GM19395 (cell line): ENCODE data around the gene DLGAP1.
A peak's percentile ranks its signal among the peaks of the same experiment; 100 is the strongest.

Experiments used
- ATAC-seq: cut with Tn5 transposase; IDR thresholded peaks from one replicate; pipeline ENCODE4 v1.9.1; 2021; ENCODE audit warnings: mild to moderate bottlenecking, moderate library complexity; ENCODE audit not compliant: unreplicated experiment

The DLGAP1 gene

DNA sequence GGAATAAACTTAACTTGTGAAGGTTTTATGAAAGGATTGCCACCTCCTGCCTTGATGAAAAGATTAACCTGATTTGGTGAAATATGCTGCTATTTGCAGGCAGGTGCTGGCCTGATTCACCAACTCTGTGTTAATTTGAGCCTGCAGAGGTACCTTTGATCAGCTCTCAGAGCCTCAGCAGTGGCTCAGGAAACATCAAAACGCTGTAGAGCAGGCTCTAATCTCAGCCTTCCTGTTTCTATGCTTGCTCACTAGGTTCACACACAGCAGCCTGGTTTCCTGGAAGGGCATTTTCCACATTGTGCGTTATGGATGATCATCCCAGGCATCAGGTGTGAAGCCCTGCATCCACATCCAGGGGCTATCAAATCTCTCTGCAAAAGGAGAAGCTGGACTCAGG lies 988.2 kb downstream of the DLGAP1 start:
- ATAC-seq: no peak

DNA sequence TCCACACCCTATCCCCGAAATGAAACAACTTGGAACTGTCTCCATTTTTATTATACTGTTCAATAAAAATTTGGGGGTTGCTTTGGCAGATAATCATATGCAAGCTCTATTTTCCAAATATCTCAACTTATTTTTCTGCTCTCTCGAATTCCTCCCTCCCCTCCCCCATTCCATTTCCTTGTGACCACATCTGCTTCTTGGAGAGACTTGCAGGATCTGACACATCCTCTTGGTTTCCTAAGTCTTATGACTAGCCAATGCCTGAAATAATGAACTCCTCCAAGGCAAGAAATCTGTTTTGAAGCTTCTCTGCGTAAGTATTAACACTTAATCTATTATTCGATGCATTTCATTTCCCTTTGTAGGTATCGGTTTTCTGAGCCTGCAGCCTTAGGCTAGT lies 989.1 kb downstream of the DLGAP1 start:
- ATAC-seq: no peak

DNA sequence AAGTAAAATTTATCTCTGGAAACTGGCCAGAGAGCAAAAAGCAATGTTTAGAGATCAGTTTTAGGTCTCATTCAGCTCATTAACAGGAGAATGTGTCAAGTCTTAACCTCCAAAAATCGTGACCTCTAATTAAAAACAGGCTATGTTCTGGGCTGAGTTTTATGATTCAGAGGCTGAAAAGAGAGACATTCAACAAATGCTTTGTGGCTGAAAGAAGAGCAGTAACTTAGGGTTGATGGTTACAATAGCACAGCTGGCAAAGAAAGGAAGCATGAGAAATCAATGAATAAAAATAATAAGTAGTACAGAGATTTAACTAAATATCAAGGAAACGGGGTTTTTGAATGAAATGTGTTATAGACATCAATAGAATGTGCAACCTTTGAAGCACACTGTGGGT lies 992.1 kb downstream of the DLGAP1 start:
- no peak for ATAC-seq

DNA sequence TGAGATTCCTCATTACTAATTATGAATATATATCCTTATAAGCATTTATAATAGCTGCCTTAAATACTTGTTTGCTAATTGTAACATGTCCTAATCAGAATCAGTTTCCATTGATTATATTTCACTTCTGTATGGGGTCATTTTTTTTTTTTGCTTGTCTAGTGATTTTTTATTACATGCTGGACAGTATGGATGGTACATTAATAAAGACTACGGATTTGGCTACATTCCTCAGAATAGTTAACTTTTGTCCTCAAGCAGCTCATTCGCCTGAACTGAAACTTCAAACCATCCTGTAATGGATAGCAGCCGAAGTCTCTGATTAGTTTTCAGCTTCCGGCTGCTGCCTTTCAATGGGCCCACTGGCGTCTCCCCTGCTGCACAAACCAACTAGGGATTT lies 993.4 kb downstream of the DLGAP1 start:
- ATAC-seq: no peak

DNA sequence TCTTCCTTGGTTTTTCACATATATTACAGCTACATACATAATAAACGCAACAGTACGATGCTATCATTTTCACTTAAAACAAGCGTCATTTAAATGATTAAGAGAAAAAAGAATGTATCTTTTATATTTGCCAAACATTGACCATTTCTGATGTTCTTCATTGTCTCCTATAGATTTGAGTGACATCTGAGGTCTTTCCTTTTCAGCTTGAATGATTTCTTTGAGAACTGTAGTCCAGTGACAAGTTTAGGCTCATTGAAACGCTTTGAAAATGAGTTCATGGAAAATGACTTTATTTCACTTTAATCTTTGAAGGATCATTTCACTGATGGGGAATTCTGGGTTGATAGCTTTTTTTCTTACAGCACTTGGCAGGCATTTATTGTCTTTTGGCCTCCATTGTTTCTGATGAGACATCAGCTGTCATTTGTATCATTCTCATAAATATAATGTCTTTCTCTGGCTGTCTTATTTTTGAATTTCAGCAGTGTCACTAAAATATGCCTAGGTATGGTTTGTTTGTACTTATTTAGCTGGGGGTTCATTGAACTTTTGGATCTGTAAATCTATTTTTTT lies 994.2 kb downstream of the DLGAP1 start:
- no peak for ATAC-seq

DNA sequence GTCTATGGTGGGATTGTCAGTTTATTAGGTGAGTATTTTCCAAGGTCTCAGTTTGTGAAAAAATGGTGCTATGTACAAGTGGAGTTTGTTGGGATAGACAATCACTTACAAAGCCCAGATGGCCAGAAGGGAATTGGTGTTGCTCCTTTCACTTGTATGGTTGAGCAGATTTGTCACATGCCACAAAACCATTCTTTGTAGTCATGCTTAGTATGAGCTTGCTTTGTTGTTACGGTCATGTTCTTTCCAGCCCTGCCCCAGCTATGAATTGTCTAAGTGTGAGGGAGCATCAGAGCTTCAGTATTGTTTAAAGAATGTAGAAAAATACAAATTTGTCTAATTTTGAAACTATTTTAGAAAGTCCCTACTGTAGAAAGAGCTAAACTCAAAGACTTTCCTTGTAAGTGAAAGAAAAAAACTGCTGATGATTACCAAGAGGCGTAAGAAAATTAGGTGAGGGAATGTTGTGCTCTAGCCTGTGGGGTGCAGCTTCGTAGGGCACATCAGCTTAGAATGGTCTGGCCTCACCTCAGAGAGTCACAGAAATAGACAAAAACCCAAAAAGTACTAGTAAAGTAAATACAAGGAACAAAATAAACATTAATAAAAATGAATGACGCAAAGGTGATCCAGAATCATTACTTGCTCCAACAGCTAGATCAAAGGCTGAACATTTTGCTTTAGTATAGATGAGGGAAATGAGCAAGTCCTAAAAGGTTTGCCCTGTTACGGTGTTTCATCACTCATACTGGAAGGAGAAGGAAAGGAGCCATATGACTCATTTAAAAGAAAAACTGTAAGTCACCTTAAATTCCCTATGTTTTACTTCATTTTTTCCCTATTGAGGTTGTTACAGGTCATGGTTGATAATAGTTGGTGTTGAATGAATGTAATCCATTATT lies 995.9 kb downstream of the DLGAP1 start:
- no peak for ATAC-seq

DNA sequence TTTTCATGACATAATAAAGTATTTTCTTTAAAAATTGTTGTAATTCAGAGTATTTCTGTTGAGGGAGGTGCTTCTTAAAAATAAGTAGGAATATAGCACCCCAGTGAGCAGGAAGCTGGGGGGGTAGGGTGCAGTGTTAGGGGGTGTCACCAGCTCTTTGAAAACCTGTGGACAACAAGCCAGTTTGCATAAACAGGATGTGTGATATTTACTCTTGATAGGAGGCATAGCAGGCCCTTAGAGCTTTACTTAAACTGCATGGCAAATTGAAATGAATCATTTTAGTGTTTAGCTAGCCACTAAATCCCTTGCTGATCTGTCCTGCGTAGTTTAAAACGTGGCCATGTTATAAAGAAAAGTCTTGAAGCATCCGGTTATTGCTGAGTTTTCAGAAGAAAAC lies 996.7 kb downstream of the DLGAP1 start:
- ATAC-seq: no peak

DNA sequence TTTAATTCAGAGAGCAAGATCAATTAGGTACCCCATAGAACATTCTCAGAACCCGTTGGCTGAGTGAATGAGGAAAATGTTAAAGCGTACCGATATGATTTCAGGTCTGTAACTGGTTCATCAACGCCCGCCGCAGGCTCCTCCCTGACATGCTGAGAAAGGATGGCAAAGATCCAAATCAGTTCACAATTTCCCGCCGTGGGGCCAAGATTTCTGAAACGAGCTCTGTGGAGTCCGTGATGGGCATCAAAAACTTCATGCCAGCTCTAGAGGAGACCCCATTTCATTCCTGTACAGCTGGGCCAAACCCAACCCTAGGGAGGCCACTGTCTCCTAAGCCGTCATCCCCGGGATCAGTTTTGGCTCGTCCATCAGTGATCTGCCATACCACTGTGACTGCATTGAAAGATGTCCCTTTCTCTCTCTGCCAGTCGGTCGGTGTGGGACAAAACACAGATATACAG lies 997.8 kb downstream of the DLGAP1 start:
- no peak for ATAC-seq

DNA sequence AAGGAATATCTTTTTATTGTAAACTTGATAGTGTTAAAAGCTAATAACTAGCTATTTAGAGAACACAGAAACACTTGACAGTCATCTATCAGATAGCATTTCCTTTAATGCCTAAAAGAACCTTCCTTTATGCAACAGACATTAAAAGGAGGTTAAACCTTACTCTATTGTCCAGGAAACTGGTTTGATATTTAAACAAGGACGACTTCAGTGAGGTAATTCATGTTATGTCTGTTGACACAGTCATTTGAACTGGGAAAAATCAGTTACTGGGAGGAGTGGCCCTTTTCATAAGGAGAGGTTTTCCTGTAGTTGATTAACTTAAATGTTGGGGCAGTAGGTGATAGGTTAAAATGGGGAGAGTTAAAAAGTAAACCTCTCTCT lies 998.4 kb downstream of the DLGAP1 start:
- ATAC-seq: no peak

DNA sequence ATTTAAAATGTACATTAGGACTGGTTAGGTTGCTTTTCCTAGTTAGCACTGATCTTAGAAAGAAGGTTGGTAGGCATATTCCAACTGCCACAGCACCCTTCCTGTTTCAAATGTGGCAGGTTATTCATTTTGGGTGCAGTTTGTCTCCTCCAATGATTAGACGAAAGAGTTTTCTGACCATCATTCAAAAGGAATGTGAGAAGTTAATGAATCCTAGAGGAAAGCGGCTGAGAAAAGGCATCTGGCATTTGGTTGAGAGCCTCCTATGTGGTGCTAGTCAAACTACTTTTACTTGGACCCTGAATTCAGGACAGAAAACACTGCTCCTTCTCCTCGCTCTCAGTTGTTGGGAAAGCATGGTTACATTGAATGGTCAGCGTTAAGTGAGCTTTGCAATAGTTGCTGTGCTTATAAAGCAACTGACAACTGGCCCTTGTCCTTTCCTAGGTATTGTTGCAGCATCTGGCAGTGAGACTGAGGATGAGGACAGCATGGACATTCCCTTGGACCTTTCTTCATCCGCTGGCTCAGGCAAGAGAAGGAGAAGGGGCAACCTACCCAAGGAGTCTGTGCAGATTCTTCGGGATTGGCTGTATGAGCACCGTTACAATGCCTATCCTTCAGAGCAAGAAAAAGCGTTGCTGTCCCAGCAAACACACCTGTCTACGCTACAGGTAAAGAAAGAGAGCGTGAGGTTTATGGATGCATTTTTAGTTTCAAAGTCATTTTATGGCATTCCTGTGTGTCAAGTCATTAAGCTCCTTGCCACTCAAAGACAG lies 999.0 kb downstream of the DLGAP1 start:
- no peak for ATAC-seq

DNA sequence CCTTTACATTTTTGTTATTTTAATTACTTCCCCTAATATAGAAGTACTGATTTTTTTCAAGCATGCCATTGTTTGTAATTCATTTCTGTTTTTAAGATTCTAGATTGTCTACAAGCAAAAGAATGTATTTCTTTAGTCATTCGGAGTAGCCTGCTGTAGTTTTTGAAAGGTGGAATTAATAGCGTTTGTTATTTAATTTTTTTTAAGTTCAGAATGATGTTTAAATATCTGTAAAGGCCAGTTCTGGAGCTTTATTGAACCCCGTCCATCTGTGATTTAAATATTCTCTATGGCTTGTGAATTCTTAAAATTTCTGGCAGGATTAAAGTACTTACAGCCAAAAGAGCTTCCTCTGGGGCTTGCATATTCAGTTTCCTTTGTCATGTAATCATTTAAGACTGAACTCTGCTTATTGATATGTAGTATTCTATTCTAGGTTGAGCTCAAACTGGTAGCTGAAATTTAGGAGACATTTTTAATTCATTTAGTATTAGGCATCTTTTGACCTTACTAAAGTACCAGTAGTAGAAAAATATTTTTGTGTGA lies 999.9 kb downstream of the DLGAP1 start:
- no peak for ATAC-seq

DNA sequence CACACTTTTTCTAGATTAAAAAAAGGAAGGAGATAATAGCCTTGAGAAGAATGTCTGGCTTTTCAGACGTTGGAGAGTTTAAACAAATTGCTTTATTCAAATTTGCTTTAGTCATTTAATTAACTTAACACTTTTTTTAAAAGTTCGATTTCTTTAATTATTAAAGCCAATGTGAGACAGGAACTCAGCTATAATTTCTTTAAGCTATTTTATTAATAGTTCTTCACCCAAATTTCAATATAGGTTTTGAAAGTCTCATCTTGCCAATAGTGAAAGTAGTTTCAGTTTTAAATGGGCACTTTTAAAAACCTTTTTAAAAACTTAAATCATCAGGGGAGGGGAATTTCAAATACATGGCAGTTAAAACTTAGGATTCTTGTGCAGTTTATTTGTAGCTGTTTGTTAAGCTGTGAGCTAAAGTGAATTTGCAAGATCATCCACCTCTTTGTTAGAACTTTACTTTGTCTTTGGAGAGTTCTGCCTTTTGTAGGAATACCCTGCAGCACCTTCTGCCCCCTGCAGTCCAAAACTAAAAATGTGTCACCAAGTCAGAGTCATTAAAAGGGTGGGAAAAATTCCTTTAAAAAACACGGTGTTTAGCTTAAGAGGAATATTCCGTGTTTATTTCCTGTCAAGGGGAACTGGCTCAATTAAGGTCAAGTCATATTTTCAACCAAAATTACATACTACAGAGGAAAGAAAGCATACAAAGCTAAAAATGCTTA lies 1000.6 kb downstream of the DLGAP1 start:
- ATAC-seq: no peak

DNA sequence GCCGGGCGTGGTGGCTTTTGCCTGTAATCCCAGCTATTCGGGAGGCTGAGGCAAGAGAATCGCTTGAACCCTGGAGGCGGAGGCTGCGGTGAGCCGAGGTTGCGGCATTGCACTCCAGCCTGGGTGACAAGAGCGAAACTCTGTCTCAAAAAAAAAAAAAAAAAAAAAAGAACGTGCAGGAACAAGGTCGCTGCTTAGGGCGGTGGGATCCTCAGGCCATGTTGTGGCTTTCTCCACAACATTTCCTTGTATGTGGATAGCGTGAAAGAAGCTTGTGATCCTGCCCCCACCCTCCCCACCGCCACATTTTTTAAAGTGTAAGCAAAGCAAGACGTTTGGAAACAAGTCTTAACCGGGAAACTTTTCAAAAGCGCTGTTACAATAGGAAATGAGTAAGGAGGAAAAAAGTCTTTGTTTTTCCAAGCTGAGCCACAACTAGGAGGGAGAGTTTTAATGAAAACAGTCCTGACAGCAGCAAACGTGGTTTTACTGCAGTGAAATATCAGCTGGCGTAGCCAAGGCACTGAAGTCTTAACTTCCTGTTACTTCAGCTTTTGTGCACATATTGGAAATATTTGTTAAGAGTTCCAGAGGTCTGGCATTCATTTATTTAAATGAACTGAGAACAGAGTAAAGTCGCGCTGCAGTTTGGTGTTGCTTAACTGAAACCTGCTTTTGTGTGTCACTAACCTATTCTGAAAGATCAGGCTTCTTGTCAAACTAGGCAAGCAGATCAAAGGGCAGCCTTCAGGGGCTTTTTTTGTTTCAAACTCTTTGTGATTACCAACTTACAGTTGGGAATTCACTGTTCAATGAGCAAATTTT lies 1001.4 kb downstream of the DLGAP1 start:
- ATAC-seq: peak; percentile 30

DNA sequence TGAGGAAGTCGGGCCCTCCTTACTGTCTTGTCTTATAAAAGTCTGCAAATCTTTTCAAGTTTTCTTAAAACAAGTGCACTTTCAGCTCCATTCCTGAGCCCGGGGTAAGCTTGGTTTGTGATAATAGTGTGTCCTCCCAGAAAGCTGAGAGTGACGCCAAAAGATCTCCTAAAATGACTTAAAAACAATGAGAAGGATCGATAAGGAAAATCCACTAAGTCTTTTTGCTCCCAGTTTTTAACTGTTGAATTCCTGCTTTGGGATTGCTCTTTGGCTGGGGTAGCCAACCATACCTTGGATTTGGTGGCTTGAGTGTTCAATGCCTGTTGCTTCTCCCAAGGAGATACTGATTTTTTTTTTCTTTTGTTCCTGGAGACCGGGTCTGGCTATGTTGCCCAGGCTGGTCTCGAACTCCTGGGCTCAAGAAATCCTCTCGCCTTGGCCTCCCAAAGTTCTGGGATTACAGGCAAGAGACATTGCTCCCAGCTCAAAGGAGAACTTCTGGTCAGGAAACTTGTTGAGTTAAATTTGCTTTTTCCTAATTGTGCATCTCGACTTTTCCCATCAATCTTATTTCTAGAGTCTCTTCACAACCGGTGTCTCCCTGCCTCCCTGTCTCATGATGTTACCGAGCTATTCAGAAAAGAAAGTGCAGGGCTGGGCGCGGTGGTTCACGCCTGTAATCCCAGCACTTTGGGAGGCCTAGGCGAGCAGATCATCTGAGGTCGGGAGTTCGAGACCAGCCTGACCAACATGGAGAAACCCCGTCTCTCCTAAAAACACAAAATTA lies 1002.2 kb downstream of the DLGAP1 start:
- no peak for ATAC-seq

DNA sequence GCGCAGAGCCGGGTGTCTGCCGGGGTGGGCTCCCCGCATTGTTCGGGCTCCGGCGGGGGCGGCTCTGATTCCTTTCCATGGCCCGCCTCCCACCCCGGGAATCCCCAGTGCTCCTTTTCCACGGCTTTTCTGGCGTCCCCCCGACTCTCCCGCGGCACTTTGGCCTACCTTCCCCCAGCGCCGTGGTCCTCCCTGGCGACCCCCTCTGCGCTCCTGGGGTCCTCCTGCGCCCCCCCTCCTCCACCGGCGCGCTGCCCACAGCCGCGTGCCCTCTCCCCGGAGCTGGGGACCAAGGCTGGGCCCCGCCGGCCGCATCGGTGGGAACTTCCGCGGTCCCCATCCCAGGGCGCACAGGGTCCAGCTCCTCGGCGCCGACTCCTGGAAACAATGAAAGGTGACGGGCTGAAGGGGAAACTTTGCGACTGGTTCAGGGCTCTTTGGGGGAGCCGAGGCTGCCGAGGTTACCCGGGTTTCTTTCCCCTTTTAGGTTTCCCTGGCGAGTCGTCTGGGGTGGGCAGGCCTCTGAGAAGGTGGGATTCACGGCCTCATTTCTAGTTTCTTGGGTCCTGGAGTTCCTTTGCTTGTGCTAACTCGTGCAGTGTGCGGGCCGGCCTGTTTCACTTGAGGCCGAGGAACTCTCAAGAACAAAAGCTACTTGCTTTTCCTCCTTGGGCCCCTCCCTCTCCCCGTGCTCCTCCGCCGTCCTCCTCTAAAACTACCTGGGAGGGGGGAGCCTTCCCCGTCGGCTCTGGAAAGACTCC lies 1002.9 kb downstream of the DLGAP1 start:
- ATAC-seq: no peak

DNA sequence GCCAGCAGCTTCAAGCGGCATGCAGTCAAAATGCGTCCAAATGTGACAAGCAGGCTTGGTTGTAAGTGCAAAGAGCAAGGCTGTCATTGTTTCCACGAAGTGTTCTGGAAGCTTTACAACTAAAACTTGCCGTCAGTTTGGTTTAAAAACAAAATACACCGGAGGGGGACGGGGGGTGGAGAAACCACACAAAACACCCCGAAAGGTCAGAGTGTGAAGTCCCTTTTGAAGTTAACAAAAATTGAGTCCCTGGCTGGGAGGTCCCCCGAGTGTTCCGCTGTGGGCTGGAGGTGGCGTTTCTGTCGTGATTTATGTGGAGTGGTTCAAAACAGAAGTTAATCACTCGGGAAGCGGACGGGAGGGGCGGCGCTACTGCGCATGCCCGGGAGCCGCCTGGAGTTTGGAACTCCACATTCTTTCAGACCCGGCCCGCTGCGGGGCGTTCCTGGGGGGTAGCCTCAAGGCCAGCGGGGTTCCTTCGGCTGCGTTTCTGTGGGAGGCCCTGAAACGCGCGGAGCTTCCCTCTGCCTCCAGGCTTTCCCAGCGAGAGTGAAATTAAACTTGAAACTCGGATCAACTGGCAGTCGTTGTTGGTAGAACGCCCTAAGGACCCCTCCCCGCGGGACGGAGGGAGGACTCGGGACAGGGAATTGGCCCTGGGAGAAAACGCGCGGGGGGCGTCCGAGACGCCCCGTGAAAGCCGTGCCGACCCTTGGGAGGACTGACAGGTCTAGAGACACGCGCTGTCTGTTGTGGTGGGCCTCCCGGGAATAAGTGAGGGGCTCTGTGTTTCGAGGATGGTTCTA lies 1003.7 kb downstream of the DLGAP1 start:
- no peak for ATAC-seq

DNA sequence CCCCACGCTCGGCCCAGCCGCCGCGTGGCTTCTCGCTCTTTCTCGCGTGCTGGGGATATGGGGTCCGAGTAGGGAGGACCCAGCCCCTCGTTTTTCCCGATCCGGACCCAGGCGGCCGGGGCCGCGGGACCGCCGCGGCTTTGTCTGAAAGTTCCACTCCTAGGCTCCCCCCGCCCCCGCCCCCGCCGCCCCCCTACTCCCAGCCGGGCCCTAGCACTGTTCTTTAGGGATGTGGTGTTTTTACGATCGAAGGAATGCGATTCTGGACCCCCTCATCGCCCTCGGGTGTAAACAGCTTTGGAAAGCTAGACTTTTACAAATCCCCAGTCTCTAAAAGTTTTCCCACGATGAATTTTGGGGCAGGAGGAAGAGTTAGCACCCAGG lies 1004.3 kb downstream of the DLGAP1 start:
- ATAC-seq: no peak
